HTR-8/SVneo (cell line): ENCODE results near the gene CRYBB1.
"Not testable (repeated sequence)": the region's sequence is repeated elsewhere in the genome, so short reads cannot be mapped to it uniquely, and the experiment has no call there.

Source experiments
- DNase-seq: peaks from one replicate; pipeline ENCODE4 v3.0.0; 2011; ENCODE audit warnings: low spot score, mixed read lengths; ENCODE audit not compliant: insufficient read length
- FAIRE-seq: peaks from 2 replicates; lab custom pipeline; 2011; peaks lifted over from hg19 to GRCh38; lab: Jason Lieb, UNC

The CRYBB1 gene

GRCh38 chr22:26642465-26643417 is 24.9 kb upstream of the CRYBB1 start:
- FAIRE-seq (no peak), DNase-seq (no peak)

DNA sequence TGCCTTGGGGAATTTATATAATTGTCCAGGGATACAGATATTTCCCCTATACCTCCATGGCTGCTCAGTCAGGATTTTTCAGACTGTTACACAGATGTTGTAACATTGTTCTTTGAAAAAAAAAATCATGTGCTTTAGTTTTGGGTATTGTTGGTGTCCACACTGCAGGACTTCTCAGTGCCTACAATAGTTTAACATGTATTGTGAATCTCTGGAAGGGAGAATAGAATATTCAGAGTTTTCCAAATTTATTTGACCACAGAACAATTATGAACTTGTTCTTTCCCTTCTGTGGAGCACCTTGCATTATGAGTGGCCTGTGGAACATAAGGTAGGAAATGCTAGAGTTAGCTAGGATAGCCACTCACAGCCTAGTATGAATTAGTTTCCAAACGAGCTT is 18.5 kb upstream of the CRYBB1 start:
- FAIRE-seq = no peak
- no peak for DNase-seq

DNA sequence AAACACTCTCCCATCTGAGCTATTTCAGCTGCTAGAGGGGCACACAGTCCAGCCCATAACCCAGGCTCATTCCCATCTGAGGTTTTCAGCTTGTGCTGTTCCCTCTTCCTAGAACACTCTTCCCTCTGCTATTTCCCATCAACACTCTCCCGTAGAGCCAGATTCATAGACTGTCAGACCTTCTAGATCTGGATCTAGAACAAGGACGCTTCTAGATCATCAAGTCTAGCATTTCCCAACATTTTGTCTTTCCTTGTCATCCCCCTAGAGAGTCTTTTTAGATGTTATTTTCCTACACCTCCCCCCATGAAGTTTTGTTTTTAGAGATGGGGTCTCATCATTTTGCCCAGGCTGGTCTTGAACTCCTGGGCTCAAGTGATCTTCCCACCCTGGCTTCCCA is 17.3 kb upstream of the CRYBB1 start:
- no peak for DNase-seq
- no peak for FAIRE-seq

DNA sequence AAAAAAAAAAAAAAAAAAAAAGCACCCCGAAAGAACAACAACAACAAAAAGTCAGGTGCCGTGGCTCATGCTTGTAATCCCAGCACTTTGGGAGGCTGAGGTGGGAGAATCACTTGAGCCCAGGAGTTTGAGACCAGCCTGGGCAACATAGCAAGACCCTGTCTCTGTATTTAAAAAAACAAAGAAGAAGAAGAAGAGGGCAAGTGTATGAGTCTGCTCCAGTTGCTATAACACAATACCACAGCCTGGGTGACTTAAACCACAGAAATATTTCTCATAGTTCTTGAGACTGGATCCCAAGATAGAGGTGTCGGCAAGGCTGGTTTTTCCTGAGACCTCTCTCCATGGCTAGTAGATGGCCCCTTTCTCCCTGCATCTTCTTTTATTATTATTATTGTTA is 16.4 kb upstream of the CRYBB1 start:
- FAIRE-seq (no peak), DNase-seq (no peak)

DNA sequence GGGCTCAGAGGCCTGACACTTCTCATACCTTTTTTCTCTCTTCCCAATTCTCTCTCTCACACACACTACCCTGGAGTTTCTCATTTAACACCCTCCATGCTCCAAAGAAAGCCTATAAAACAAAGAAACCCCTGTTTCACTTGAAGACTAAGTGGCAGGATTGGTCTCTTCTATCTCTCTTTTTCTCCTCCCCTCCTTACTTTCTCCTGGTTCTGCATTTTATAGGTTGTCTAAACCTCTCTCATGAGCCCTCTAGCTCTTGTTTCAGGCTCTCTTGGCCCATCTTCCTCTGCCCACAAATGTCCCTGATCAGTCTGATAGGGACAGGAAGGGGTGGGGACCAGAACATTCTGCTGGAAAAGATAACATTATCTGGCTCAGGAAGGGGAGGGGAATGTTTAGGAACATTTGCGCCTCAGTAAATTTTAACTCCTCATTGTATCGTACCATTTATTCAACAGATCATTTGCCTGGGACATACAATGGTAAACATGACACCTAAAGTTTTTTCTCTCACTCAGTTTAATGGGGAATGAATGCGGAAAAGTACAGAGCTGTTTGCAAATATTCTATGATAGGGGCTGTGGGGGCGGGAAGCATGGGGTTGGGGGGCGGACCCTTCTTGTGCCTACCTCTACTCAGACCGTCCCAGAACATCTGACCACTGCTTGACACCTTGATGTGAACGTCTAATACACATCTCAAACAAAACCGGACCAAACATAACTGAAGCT is 14.8 kb upstream of the CRYBB1 start:
- FAIRE-seq (no peak), DNase-seq (no peak)

- FAIRE-seq = no peak
- no peak for DNase-seq
These were observed 13.5 kb upstream of the CRYBB1 start for GRCh38 chr22:26631282-26631681.

DNA sequence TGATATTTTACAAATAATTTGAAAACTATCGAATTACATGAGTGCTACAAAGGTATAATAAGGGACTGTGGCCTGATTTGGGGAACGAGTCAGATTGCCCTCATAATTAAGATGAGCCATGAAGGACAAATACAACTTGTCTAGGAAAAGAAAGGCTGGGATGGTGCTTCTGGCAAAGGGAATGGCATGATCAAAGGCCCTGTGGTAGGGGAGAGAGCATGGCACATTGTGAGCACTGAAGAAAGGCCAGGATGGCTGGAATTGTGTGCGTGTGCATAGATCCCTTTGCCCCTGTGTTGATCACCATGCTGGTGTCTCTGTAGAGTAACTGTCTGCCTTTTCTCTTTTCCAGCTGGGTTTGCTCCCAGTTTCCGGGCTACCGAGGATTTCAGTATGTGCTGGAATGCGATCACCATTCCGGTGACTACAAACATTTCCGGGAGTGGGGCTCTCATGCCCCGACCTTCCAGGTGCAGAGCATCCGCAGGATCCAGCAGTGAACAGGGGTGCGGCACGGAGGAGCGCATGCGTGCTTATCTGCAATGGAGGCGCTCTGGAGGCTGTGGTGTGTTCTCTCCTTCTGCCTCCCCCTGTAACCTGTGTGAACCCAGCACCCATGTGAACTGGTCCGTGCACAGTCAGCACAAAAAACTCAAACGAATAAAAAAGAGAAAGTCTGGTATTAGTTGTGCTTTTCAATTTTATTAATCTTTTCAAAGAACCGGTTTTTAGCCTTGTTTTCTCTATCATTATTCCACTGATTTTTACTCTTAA is 12.3 kb upstream of the CRYBB1 start:
- DNase-seq (no peak), FAIRE-seq (no peak)

DNA sequence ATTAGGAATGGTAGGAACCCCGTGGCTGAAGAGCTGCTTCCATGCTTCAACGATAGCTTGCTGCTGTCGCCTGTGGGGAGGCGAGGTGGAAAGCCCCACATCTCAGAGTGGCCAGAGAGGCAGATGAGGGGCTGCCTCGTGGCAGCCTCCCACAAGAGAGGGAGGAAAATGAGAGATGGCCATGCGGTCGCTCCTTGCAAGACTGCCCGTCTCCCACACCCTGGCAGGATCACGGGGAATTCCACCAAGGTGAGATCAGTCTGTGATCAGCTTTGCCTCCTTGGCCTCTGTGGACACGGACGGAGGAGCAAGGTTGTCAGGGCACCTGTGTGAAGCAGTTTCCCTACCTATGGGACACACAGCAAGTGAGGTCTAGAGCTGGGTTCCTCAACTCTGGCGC is 7.0 kb upstream of the CRYBB1 start:
- DNase-seq = no peak
- no peak for FAIRE-seq

DNA sequence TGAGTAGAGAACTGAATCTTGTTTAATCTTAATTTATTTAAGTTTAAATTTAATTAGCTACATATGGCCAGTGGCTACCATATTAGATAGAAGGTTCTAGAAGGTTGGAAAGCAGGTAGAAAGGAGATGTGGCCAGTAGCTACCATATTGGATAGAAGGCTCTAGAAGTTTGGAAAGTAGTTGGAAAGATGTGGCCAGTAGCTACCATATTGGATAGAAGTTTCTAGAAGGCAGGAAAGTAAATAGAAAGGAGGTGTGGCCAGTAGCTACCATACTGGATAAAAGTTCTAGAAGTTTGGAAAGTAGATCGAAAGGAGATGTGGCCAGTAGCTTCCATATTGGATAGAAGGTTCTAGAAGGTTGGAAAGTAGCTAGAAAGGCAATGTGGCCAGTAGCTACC is 6.2 kb upstream of the CRYBB1 start:
- FAIRE-seq (no peak), DNase-seq (no peak)

- FAIRE-seq = no peak
- DNase-seq = no peak
These were observed 3.8 kb upstream of the CRYBB1 start, which contains the start of gene CRYBA4 for GRCh38 chr22:26621663-26622062. Gene CRYBA4, plus strand, starts transcription at chr22:26621963. Its CDS starts 634 bp downstream, at chr22:26622597.

- no peak for DNase-seq
- FAIRE-seq = no peak
These were observed 2.4 kb upstream of the CRYBB1 start for GRCh38 chr22:26620197-26620596.

DNA sequence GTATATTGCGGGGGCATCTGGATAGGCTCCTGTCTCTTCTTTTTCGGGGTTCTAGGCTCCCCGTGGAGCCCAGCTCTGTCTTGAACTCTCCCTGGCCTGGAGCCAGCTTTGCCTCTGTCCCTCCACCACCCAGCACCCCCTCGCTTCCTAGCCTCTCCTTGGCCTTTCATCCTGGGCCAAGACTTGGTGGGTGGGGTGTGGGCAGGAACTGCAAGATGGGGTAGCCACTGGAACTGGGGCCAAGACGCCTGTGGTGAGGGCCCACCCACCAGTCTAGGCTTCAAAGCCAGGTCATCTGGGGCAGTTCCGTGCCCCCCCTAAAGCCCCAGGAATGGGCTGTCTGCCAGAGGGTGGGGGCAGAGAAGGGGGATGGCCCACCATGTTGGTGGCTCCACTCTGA is 1.7 kb upstream of the CRYBB1 start:
- FAIRE-seq (no peak), DNase-seq (no peak)

- DNase-seq (no peak), FAIRE-seq (no peak)
These were observed 628 bp upstream of the CRYBB1 start for GRCh38 chr22:26618455-26618854.

DNA sequence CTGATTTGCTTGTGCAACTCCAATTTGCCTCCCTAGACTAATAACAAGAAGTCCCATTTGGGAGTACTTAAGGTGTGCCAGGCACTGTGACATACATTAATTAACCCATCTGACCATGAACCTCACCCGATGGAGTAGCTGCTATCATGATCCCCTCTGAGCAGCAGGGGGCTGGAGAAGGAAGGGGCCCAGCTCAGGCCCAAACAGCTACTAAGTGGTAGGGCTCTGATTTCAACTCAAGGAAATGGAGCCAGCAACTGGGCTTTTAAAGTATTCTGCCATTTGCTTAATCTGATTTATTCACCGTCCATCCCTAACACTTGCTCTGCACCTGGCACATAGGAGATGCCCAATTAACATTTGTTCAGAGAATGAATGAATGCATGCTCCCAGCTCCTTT is 1.2 kb downstream of the CRYBB1 start:
- DNase-seq (no peak), FAIRE-seq (no peak)

DNA sequence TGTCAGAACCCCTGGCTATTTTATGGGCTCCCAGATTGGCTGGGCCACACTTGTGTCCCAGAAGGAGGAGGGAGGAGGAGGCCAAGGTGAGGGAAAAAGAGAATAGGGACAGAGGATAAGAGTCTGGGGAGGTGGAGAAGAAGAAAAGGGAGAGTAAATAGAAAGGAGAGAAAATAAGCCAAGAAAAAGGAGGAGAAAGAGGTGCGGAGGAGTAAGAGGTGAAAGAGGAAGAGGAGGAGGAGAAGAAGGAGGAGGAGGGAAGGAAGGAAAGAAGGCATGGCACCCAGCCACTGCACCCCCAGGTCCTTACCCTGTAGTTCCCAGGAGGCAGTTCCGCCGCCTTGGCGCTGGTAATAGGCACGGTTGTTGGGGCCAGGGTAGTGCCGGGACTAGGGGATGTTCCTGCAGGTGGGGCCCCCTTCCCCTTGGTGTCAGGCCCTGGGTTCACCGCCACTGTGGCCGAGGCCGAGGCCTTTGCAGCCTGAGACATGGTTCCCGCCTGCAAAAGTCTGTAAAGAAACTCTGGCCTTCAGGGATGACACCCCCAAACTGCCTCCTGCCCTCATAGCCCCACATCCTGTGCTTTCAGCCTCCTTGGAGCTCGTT is 1.9 kb downstream of the CRYBB1 start:
- DNase-seq (no peak), FAIRE-seq (no peak)

DNA sequence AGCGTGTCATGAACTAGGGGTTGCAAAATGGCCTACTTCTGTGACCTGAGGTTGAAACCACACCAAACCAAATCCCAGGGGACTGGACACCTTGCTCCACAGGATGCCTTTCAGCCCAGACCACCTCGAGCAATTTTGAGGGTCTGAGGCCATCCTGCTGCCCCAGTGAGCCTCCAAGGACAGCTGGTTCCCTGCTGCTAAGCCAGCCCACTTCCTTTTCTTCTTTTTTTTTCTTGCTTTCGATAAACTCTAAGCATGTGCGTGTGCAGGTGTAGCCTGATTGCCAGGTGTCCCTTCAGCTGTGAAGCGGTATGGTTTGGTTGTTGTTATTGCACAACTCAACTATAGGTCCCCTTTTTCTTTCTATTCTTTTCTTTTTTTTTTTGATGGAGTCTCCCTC is 2.7 kb downstream of the CRYBB1 start:
- DNase-seq (no peak), FAIRE-seq (no peak)

GRCh38 chr22:26614322-26614721 is 3.5 kb downstream of the CRYBB1 start:
- DNase-seq (no peak), FAIRE-seq (no peak)

GRCh38 chr22:26613753-26614152 is 4.1 kb downstream of the CRYBB1 start:
- not testable (repeated sequence) for FAIRE-seq, DNase-seq

DNA sequence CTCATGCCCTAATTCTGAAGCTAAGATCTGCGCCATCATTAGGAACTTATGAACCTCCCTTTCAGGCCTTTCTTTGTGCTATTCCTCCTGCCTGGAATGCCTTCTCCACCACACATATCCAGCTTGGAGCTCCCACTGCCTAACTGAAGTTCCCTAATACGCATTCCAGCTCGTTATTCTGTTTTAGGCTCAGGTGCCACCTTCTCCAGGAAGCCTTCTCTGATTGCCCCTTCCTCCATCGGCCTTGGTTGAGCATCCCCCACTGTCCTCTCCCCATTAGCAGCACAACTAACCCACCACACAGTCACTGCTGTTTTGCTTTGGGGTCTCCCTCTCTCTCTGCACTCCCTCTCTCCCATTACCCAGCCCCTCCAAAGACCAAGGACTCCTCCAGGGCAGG is 5.2 kb downstream of the CRYBB1 start:
- no peak for FAIRE-seq
- DNase-seq = no peak

- FAIRE-seq (no peak), DNase-seq (no peak)
These were observed 6.8 kb downstream of the CRYBB1 start for GRCh38 chr22:26610996-26611395.
